Activated CD8-positive, alpha-beta memory T cell treated with anti-CD3 and anti-CD28 coated beads, Interleukin-2, amount 50 U/mL, for 4 hours (primary cell): ENCODE results near the gene PRPF6.
"Not testable (repeated sequence)": the region's sequence is repeated elsewhere in the genome, so short reads cannot be mapped to it uniquely, and the experiment has no call there.

ENCODE experiments used
- DNase-seq: peaks from one replicate; pipeline ENCODE4 v3.0.0-alpha.2; 2020

The PRPF6 gene

DNA sequence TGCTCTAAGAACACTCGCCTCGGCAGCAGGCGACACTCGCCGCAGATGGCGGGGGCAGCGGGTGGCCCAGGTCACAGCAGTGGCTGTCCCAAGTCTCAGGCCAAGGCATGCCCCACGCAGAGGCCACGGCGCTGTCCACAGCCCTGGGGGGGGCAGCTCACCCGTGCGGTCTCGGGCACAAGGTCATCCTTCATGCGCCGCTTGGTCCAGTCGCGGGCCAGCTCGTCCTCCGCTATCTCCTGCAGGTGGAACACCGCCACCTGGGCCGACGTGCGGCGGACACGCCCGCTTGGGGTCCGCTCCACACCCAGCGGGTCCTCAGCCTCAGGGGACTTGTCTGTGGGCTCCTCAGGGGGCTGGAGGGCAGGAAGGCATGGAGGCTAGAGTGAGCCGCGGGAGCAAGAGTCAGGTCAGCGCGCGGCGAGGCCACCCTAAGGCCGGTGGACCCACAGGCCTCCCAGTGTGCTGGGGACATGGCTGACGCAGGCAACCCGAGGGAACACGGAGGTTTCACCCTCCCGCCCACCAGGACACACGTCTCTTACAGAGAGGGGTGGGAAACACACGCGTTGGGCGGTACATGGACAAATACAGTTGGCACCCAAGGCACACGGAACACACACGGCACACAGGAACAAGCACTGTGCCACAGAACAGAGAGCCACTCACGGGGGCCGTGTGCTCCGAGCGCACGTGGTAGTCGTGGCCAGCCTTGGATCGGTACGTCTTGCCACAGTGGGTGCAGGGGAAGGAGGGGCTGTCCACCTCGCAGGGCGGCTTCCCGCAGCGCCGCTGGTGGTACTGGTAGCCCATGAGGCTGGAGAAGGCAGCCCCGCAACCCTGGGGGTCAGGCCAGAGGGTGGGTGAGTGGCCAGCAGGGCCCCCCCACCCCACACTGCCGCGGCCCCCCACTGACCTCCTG lies 18.2 kb upstream of the PRPF6 start:
- DNase-seq: no peak

DNA sequence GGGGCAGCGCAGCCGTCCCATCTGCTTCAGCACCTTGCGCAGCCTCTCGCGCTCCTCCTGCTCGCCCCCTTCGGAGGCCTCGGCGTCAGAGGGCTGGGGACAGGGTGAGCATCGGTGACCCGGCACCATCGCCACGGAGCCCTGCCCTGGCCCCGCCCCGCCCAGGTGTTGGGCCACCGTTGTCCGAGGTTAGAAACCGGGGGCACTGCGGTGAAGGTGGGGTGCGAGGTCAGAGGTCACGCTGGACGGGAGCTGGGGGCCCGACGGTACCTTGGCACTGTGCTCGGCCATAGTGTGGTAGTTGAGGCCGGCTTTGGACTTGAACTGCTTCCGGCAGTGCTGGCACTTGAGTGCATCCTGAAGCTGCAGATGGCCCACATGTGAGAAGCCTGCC lies 17.6 kb upstream of the PRPF6 start:
- DNase-seq: no peak

DNA sequence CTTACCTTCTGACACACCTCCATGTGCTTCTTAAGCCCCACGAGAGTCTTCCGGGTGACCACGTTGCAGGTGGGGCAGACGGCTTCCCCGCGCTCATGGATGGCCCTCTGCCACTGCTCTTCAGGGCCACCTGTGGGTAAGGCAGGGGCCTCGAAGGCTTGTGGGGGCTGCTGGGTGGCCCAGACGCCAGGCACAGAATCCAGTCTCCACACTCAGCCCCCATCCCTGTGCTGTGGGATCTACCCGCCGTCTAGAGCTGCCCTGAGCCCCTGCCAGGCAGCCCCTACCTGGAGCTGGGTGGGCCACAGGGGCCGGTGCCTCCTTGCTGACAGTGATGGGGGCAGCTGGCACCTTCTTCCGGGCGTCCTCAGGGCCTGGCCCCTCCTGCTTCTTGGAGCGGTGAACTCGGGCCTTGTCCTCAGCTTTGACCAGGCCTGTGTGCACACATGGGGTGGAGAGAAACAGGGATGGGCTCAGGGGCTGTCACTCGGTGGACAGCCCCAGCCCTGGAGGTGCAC lies 17.1 kb upstream of the PRPF6 start:
- DNase-seq: no peak

DNA sequence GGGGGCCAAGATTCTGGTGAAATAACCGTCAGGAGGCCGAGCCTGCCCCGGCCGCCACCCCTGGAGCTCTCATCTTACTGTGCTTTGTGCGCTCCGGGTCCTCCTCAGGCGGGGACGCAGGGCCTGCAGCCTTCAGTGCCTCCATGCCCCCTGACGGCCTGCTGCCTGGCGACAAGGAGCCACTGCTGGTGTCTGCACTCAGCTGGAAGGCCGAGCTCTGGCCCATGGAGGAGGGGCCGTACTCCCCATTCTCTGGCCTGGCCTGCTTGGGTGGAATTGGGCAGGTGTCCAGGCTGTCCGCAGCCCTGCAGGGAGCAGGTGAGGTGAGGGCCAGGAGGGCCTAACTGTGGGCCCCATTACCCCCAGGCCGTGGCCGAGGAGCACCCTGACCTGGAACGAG lies 16.5 kb upstream of the PRPF6 start:
- DNase-seq: no peak

DNA sequence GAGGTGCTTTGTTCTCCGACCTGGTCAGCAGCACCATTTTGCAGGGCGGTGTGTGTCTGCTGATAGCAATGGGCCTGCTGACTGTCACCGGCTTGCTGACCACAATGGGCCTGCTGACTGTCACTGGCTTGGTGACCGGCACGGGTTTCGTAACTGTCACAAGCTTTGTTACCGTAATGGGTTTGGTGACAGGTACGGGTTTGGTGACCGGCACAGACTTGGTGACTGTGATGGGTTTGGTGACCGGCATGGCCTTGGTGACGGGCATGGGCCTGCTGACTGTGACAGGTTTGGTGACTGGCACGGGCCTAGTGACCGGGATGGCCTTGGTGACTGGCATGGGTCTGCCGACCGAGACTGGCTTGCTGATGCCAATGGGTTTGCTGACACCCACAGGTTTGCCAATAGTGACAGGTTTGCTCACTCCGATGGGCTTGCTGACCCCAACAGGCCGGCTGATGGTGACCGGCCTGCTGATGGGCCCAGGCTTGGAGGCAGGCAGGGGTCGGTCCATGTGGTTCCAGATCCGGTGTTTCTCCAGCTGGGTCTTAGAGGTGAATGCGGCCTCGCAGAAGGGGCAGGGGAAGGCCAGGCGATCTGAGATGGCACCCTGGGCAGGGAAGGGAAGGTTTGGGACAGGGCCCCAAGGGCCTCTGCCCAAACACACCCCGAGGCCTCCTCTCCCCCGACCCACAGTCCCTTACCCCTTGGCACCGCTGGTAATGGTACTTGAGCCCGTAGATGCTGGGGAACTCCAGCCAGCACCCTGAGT lies 14.6 kb upstream of the PRPF6 start:
- no peak for DNase-seq

DNA sequence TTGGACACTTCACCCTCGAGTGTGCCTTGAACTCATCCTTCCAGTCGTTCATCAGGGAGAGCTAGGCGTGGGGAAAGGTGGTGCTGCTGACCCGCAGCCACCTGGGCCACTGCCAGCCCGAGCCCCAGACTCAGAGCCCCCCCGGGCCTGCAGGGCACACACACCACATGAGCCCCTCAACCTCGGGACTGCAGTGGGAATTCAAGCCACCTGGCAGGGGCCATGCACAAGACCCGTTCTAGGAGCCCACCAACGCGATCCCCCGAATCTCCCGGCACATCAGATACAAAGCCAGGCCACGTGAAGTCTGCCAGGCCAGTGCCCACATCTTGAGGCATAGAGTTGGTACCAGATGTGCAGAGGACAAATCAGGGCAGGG lies 14.0 kb upstream of the PRPF6 start:
- DNase-seq: no peak

DNA sequence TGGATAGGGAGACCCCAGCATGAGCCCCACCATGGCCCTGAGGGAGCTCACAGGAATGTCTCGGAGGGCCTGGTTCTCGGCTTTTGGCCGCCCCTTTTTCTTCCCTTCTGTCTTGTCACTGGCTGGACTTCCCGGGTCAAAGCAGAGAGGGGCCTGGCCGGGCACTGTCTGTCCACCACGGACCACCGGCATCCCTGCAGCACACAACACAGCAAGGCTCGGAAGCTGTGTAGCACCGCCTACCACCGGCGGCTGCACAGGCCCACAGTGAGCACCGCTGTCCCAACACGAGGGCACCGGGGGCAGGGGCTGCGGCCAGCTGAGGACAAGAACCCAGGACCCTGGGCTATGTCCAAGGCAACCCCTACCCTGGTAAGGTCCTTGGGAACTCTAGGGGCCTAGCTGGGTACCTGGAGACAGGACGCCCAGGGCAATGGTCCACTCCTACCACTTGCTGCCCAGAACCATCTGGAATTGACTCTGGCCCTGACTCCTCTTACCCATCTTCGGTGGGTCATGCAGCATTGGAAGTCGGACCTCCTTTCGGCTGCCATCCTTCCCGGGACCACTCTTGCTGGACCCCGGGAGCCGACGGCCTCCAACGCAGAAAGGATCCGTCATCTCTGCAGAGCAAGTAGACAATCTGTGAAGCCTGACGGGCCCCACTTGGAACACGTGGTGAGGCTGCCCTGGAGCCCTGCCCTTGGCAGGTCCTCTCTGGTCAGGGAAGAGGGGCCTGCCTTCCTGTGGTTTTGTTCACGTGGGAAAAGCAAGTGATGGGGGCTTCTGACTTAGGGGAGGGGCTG lies 13.4 kb upstream of the PRPF6 start:
- no peak for DNase-seq

DNA sequence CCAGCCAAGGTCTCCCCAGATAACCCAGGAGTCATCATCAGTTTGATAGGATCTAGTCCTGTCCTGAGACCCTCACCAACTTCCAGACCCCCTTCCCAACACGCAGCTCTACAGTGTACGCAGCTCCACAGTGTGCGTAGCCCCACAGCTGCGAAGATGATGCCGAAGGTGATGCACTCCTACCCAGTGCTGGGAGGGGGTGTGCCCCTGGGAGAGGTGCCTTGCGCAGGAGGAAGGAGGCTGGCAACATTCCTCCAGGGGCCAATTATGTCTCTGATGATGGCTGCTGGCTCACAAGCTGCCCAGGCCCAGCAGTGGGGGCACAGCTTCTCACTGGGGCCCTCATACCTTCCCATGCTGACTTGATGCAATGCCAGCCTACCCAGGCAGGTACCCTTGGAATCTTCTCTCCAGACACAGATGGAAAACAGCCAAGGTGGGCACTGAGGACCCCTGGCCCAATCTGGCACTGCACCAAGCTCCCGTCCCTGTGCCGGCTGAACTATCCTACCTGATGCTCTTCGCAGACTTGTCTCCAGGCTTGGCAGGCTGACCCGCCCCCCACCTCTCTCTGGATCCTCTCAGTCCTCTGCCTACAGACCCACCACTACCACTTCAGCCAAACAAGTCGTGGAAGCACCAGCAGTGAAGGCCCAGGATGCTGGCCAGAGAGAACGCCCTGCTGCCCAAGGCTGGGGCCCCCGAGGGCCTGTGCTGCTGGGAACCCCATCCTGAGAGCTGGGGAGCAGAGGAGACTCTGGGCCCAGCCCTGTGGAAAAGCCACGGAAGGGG lies 12.6 kb upstream of the PRPF6 start:
- DNase-seq: peak; percentile 14

DNA sequence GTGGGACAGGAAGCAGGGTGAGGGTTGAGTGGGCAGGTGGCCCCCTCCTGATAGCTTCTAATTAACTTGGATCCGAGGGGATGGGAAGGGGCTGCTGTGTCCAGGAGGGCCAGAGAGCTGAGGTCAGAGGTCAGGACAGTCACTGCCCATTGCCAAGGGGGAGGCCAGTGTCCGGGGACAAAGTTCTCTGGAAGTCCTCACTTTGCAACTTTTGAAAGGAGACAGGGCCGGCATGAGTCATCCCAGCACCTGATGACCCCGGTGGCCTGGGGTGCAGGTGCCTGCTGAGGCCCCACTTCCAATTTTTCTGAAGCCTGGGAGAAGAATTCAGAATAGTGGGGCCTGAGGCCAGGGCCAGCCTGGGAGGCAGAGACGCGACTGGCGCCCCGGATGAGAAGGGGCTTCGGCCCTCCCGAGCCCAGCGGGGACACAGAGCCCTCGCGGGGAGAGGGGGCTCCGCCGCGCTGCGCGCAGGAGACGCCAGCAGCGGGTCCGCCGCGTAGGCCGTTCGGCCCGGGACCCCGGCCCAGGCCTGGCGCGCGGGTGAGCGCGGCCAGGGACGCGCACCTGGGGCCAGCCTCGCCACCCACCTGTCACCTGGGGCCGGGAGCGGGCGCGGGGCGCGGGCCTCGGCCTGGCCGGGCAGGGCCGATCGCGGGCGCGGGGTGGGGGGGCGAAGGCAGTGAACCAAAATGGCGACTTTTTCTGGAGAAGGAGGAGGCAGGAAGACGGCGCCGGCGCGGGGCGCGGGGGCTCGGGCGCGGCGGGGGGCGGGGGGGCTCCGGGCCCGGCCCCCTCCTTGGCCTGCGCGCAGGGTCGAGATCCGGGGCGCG lies 11.8 kb upstream of the PRPF6 start:
- peak; percentile 41 for DNase-seq

DNA sequence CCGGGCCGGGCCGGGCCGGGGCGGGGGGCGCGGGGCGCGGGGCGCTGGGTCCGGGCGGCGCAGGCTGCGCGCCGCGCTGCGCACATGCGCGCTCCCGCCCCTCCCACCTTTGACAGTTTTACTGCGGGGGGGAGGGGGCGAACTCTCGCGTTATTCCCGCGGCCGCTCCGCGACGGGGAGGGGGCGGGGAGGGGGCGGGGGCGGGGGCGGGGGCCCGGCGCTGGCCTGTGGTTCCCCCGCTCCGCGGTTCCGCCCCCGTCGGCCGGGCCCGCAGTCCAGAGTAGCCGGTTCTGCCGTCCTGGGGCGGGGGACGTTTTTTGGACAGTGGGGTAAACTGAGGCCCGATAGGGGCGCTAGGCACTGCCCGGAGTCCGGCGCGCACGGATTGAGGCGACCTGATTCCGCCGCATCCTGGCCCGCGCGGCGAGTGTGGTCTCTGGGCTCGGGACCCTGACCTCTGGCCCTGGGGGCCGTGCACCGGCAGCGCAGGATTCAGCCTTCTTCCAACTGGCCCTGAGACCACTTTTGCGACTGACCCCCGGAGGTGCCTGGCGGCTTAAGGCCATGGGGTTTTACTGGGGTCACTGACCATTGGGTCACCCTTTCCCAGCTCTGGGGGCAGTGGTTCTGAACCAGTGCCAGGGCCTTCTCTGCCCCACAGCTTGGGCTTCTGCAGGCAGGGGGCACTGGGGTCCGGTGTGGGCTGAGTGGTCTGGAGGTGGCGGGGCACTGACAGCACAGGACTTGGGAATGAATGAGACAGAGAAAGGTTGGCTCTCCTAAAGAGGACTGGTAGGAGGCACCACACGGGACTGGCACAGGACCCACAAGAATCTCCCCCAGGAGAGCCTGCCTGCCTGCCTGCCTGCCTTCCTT lies 10.9 kb upstream of the PRPF6 start, which contains the start of gene ZNF512B:
TSS of gene ZNF512B (minus strand) at position 93 of the 876 bp plus-strand sequence. CDS start 1,980 bp downstream, outside the sequence.
- peak; percentile 62 for DNase-seq

DNA sequence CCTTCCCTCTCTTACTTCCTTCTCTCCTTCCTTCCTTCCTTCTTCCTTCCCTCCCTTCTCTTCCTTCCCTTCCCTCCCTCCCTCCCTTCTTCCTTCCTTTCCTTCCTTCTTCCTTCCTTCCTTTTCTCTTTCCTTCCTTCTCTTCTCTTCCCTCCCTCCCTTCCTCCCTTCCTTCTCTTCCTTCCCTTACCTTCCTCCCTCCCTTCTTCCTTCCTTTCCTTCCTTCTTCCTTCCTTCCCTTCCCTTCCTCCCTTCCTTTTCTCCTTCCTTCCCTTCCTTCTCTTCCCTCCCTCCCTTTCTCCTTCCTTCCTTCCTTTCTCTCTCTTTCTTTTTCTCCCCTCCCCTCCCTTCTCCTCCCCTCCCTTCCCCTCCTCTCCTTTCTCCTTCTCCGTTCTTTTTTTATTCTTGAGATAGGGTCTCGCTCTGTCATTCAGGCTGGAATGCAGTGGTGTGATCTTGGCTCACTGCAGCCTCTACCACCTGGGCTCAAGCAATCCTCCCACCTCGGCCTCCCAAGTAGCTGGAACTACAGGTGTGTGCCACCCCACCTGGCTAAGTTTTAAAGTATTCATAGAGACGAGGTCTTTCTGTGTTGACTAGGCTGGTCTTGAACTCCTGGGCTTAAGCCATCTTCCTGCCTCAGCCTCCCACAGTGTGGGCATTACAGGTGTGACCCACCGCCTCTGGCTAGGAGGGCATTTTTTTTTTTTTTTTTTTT lies 10.1 kb upstream of the PRPF6 start:
- no peak for DNase-seq

DNA sequence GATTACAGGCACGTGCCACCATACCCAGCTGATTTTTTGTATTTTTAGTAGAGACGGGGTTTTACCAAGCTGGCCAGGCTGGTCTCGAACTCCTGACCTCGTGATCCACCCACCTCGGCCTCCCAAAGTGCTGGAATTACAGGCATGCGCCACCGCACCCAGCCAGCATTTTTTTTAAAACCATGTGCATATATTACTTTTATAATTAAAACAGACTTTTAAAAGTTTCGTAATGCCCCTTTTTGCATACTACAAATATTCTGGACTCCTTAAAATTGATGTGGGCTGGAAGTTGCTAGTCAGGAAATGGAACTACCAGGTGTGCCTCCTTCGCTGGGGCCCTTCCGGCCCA lies 9.0 kb upstream of the PRPF6 start:
- DNase-seq: not testable (repeated sequence)

DNA sequence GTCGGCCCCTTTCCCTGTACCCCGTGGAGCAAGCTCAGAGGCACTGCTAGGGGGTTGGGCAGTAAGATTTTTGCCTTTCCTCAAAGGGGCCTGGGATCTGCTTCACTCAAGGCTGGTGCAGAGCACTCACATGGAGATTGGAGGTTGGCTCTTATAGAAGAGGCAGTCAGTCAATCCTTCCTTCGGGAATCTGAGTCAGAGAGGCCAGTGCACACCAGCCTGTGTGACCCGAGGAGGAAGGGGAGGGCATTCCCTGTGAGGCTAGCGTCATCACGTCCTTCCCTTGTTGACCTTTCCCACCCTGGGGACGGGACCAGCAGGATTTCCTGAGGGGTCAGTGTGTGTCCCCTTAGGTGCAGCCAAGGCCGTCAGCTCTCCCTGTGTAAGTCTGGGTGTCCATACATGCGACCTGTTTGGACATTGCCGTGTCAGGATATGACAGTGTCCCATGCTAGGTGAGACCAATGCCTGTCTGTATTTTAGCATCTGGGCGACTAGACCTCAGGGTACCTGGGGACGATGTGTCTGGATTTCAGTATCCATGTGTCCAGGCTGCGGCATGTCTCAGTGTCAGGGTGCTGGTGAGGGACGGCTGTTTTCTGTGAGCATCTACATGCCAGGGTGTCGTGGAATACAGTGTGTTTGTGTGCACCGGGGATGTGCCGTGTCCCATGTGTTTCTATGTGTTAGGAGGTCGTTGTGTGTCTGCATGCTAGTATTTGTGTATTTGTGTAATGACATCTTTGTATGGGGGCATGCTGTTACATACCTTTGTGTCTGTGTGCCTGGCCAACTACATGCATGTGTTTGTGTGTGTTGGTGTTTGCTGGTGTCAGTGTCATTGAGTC lies 8.4 kb upstream of the PRPF6 start:
- DNase-seq: no peak

DNA sequence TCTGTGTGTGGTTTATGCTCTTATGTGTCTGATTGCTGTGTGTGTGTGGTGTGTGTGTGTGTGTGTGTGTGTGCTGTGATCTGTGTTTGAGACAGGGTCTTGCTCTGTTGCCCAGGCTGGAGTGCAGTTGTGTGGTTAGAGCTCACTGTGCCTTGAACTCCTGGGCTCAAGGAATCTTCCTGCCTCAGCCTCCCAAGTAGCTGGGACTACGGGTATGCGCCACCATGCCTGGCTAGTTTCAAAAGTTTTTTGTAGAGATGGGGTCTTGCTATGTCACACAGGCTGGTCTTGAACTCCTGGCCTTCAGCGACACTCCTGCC lies 7.8 kb upstream of the PRPF6 start:
- DNase-seq: no peak

DNA sequence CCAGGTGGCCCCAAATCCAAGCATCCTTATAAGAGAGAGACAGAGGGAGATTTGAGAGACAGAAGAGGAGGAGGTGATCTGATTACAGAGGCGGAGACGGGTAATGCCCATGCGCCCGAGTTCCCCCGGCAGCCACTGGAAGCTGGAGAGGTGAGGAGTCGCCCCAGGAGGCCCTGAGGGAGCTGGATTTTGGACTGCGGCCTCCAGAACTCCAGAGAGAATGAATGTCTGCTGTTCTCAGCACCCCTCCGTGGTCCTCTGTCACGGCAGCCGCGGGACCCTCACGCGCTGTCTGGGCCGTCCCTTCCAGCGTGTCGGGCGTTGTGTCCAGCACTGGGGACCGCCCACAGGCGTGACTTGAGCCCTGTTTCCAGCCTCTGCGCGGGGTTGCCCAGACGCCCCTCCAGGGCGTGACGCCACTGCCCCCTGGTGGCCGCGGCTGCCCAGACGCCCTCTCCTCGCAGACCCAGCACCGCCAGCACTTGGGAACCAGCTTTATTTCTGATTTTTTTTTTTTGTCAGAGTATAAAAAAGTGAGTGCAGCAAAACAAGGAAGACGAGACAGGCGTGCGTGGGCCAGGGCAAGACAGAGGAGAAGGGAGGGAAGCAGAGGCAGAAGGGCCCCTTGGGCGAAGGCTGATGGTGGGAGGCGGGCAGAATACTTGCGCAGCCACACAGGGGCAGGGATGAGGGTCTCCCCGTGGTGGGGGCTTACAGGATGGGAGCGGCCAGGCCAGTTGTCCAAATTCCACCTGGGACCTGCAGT lies 7.1 kb upstream of the PRPF6 start:
- DNase-seq: peak; percentile 84

DNA sequence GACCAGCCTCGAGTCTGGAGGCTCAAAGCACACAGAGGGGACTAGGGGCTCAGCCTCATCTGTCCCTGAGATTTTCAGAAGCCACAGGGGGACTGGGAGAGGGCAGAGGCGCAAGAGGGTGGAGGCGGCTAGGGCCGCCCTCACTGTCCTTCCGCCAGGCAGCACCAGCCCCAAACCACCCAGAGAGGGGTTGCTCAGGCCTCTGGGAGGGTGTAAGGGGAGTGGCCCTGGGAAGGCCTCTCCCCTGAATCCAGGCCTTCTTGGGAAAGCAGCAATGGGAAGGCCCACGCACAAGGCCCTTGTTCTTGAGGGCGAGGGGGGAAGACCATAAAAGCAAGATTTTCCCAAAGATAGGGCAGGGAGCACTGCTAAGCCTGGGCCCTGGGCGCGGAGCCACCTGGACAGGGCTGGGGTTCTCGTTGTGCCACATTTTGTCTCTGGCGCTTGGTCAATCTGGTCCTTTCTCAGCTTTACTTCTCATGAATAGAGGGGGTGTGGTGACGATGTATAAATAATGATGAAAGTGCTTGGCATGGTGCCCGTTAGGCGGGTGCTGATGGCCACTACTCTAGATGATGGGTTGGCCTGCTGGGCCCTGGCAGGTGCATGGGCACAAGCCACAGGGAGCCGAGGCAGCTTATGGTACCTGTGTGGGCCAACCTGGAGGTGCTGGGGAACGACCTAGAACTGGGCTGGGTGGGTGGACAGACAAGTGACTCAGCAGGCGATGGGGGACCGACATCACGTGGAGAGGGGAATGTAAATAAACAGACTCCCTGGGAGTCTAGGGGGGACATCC lies 6.3 kb upstream of the PRPF6 start:
- DNase-seq: no peak

DNA sequence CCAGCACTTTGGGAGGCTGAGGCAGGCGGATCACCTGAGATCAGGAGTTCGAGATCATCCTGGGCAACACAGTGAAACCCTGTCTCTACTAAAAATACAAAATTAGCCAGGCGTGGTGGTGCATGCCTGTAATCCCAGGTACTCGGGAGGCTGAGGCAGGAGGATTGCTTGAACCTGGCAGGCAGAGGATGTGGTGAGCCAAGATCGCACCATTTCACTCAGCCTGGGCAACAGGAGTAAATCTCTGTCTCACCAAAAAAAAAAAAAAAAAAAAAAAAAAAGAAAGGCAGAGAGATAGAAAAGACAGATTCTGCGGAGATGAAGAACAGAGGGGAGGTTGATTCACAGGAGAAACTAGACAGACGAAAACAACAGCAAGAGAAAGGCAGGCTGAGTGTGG lies 4.4 kb upstream of the PRPF6 start:
- not testable (repeated sequence) for DNase-seq
